Uterus (tissue), 4 donors: Measurements from ENCODE around the gene CLIC3. TPM values are rescaled to one million over a fixed set of nuclear protein-coding genes. Genes with fewer than 3 reads are reported as not detected.

ENCODE experiments used
- DNase-seq, 2 donors: peaks; one replicate each; pipeline ENCODE4 v3.0.0-alpha.2; 2019 to 2020
- H3K27ac ChIP-seq, 2 donors: fragments of 200-600 bp; sonication (generic); 1 replicate in 1 of 2; 2 replicates in 1 of 2; pipeline ENCODE4 v1.5.1; 2016 to 2018
- H3K27me3 ChIP-seq, 2 donors: fragments of 200-600 bp; sonication (generic); one replicate each; pipeline ENCODE4 v1.5.1; 2018 to 2019; ENCODE audit warnings: control low read depth in 1 of 2
- H3K36me3 ChIP-seq, 2 donors: fragments of 200-600 bp; sonication (generic); one replicate each; pipeline ENCODE4 v1.5.1; 2019; ENCODE audit warnings: control low read depth in 1 of 2
- H3K4me1 ChIP-seq, 2 donors: fragments of 200-600 bp; sonication (generic); one replicate each; pipeline ENCODE4 v1.5.1; 2018 to 2019; ENCODE audit warnings: control low read depth in 1 of 2
- H3K4me3 ChIP-seq, 2 donors: fragments of 200-600 bp; sonication (generic); 1 replicate in 1 of 2; 2 replicates in 1 of 2; pipeline ENCODE4 v1.5.1; 2018 to 2019; ENCODE audit warnings: mild to moderate bottlenecking in 1 of 2
- H3K9me3 ChIP-seq, 2 donors: fragments of 200-600 bp; sonication (generic); one replicate each; pipeline ENCODE4 v1.5.1; 2019; ENCODE audit warnings: control low read depth in 1 of 2
- CTCF ChIP-seq, 4 experiments: fragments of 200-600 bp in 2 of 4; fragments of 450-650 bp in 2 of 4; sonication (generic) in 2 of 4; IDR thresholded peaks; one replicate each; pipeline ENCODE4 v1.5.1; 2016 to 2019; ENCODE audit warnings: antibody characterized with exemption in 4 of 4, mild to moderate bottlenecking in 2 of 4, moderate library complexity in 1 of 4
- POLR2A ChIP-seq, 2 donors: fragments of 450-650 bp; IDR thresholded peaks; one replicate each; pipeline ENCODE4 v1.6.1; 2016; ENCODE audit warnings: antibody characterized with exemption in 2 of 2, mild to moderate bottlenecking in 1 of 2, moderate library complexity in 1 of 2
- intact Hi-C: fragments of 100-400 bp; cut with DNase I; formaldehyde crosslinking; loops from one replicate; pipeline ENCODE4 v1.15.1; 2023; ENCODE audit warnings: low total_unique reads
- total RNA-seq, 4 donors: library from RNA; depleted of rRNA in 3 of 4; stranded (reverse); fragments of >200 nt in 3 of 4; gene quantifications; one replicate each; pipeline versions ENCODE4 v1.1.0 to v1.2.4, GENCODE V29; 2014 to 2023
- donor health status: DM: yes; HTN: yes; CAD: no.

The CLIC3 gene
- total RNA-seq, 4 donors from 2014 or later: 1.5 TPM; not detected in 2

DNA sequence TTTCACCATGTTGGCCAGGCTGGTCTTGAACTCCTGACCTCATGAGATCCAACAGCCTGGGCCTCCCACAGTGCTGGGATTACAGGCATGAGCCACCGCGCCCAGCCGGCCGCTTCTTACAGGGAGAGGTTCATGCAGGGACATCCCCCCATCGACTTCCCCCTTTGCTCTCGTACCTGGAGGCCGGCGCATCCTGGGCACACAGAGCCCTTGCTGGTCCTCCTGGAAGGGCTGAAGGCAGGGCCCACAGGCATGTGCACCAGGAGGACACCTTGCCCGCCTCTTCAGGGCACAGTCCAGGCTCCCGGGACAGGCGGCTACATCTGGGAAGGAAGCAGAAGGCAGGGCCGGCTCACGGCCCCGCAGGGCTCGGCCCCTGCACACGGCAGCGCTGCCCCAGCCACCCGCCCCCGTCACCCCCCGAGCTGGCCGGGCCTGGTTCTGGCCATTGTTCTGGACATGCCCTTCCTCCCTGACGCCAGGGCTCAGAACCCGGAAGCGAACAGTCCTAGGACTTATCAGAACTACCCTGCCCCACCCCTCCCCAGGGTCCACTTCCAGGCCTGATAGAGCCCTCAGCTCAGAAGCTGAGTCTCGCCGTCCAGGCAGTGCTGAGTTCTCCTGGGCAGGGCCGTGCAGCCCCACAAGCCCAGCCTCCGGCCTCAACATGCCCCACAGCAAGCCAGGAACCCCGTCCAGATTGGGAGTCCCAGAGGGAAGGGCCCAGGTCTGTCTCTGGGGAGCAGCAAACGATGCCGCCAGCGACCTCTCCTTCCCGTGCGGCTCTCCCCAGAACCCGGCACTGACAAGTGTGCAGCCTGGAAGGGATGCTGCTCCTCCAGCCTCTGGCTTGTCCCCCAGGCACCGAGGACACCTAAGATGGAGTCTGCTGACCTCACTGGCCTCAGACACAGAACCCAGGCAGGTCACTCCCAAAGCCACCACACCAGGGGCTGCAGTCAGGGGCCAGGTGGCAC is 46.7 kb upstream of the CLIC3 start:
- peak overlapping the region; percentile 36 to 50 for H3K27ac ChIP-seq
- TF ChIP-seq CTCF (IDR thresholded peaks at IDR 0.05) (no peak), POLR2A (IDR thresholded peaks at IDR 0.05) (peak in 1 of 2 donors; percentile 13)
- H3K36me3 ChIP-seq: no peaks in the 10 kb centered on the region
- intact Hi-C loops: no loop called here
- peak in 1 of 2 donors; percentile 68 for DNase-seq
- H3K4me1 ChIP-seq: peaks cover 0 to 5% of the 10 kb centered on the region in 2 donors
- H3K27me3 ChIP-seq: no peaks in the 10 kb centered on the region
- no peak overlapping the region for H3K4me3 ChIP-seq
- H3K9me3 ChIP-seq: no peaks in the 10 kb centered on the region

DNA sequence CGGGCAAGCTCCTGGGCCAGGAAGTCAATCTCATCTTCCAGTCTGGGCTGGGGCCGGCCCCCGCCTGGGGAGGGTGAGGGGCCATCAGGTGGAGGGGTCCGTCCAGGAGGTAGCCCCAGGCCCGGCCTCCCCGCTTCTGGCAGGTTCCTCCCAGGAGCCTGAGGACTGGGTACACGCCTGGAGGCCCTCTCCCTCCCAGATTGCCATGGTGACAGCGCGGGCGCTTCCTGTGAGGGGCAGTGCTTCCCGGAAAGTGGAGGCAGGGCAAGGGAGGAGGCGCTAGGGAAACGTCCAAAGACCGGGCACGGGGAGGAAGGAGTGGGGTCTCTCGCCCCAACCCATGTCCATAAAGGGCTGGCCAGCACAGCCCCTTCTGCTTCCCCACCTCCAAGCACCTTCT is 44.8 kb upstream of the CLIC3 start:
- no peak for TF ChIP-seq CTCF (IDR thresholded peaks at IDR 0.05)
- no peak for TF ChIP-seq POLR2A (IDR thresholded peaks at IDR 0.05)
- Histone ChIP-seq H3K27ac (no peak overlapping the region), H3K36me3 (no peaks in the 10 kb centered on the region), H3K4me1 (peaks cover 0 to under 1% of the 10 kb centered on the region in 2 donors), H3K4me3 (no peak overlapping the region), H3K9me3 (no peaks in the 10 kb centered on the region), H3K27me3 (no peaks in the 10 kb centered on the region)
- intact Hi-C loops: no loop called here
- DNase-seq: no peak

GRCh38 chr9:137040568-137040967 is 44.2 kb upstream of the CLIC3 start:
- no peak for DNase-seq
- intact Hi-C loops: no loop called here
- Histone ChIP-seq H3K27ac (no peak overlapping the region), H3K9me3 (no peaks in the 10 kb centered on the region), H3K36me3 (no peaks in the 10 kb centered on the region), H3K4me1 (no peaks in the 10 kb centered on the region), H3K27me3 (no peaks in the 10 kb centered on the region), H3K4me3 (no peak overlapping the region)
- no peak for TF ChIP-seq CTCF (IDR thresholded peaks at IDR 0.05)
- TF ChIP-seq POLR2A (IDR thresholded peaks at IDR 0.05): no peak

DNA sequence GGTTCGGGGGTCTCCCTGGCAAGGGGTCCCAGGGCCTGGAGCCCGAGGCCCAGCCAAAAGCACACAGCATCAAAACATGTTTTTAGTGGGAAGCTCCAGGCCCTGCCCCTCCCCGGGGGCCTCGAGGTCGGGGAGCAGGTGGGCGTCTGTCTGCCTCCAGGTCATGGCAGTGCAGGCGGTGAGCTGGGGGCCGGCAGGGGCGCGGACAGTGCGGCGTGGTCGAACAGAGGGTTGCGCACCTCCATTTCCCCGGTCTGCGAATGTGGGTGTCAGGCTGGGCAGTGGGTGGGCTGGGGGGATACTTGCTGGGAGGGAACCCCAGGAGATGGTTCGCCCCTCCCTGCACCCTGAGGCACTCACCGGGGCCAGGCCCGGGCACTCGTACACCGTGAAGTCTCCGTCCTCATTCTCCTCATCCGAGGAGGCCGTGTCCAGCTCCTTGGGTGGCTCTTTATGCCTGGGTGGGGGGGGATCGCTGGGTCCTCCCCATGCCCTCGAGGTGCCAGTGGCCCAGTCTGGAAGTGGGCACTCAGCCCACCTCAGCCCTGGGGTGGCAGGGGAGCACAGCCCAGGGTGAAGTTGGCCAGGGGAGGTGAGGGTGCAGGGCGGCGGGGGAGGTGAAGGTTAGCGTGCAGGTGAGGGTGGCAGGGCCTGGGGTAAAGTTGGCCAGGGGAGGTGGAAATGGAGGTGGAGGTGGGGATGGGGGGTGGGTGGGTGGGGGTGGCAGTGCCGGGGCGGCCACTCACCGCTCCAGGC is 43.4 kb upstream of the CLIC3 start:
- no peaks in the 10 kb centered on the region for H3K27me3 ChIP-seq
- no peaks in the 10 kb centered on the region for H3K36me3 ChIP-seq
- intact Hi-C loops: no loop called here
- H3K4me3 ChIP-seq: no peak overlapping the region
- H3K27ac ChIP-seq: no peak overlapping the region
- H3K9me3 ChIP-seq: no peaks in the 10 kb centered on the region
- no peaks in the 10 kb centered on the region for H3K4me1 ChIP-seq
- no peak for DNase-seq
- TF ChIP-seq POLR2A (IDR thresholded peaks at IDR 0.05) (no peak), CTCF (IDR thresholded peaks at IDR 0.05) (no peak)

DNA sequence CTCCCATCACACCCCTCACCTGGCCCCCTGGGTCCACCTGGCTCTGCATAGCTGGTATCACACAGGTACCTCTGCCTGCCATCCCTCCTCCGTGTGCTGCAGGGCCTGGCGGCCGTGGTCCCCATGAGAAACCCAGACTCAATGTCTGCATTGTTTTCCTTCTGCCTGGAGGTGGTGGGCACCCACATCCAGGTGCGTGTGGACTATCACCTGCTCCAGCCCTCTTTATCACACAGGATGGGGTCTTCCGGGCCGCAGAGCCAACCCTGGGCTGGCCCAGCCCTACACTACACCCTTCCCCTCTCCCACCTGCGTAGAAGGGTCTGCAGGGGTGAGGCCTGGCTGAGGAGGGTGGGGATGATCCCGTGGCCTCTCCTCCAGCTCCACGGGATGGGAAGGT is 42.5 kb upstream of the CLIC3 start:
- intact Hi-C loops: no loop called here
- no peaks in the 10 kb centered on the region for H3K27me3 ChIP-seq
- no peaks in the 10 kb centered on the region for H3K4me1 ChIP-seq
- H3K36me3 ChIP-seq: no peaks in the 10 kb centered on the region
- no peak for DNase-seq
- no peak overlapping the region for H3K4me3 ChIP-seq
- TF ChIP-seq CTCF (IDR thresholded peaks at IDR 0.05) (no peak), POLR2A (IDR thresholded peaks at IDR 0.05) (no peak)
- no peak overlapping the region for H3K27ac ChIP-seq
- no peaks in the 10 kb centered on the region for H3K9me3 ChIP-seq
